PFSK-1 (cell line): ENCODE data around the gene DNER.

Source experiments
- POLR2AphosphoS5 ChIP-seq: IDR thresholded peaks from 2 replicates; pipeline ENCODE4 v1.6.1; 2012; ENCODE audit warnings: low read depth, mild to moderate bottlenecking, control low read depth, low read length, moderate library complexity
- TAF1 ChIP-seq: IDR thresholded peaks from 2 replicates; pipeline ENCODE4 v1.6.1; 2012; ENCODE audit warnings: low read length, control low read depth, borderline replicate concordance; ENCODE audit not compliant: insufficient read depth
- TF ChIP-seq, protein P1 (sequence below), 2 experiments: IDR thresholded peaks; 2 replicates each; pipeline versions ENCODE4 v1.6.1 to v1.8.0; 2011 to 2012; ENCODE audit warnings: low read depth in 2 of 2, low read length in 2 of 2, control low read depth in 1 of 2, inconsistent platforms in 1 of 2, mild to moderate bottlenecking in 1 of 2, moderate library complexity in 1 of 2; ENCODE audit not compliant: insufficient read depth in 1 of 2

DNA sequence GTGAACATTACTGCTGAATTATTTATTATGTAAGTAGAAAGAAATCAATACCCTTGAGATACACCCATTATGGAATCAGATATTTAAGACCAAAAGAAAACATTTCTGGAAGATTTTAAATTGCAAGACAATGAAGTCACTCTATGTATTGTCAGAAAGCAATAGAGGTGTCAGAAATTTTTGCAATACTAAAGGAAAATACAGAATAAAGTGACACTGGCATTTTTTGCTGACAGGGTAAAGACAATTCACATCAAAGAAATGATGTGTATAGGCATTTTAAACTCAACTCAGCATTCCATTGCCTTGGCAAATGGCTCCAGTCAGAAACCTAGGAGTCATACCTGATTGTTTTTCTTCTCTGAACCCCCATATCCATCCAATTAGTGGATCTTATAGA lies 252.2 kb downstream of the DNER start:
- TF ChIP-seq TAF1 (no peak), POLR2AphosphoS5 (no peak)
- TF ChIP-seq, protein P1, sequence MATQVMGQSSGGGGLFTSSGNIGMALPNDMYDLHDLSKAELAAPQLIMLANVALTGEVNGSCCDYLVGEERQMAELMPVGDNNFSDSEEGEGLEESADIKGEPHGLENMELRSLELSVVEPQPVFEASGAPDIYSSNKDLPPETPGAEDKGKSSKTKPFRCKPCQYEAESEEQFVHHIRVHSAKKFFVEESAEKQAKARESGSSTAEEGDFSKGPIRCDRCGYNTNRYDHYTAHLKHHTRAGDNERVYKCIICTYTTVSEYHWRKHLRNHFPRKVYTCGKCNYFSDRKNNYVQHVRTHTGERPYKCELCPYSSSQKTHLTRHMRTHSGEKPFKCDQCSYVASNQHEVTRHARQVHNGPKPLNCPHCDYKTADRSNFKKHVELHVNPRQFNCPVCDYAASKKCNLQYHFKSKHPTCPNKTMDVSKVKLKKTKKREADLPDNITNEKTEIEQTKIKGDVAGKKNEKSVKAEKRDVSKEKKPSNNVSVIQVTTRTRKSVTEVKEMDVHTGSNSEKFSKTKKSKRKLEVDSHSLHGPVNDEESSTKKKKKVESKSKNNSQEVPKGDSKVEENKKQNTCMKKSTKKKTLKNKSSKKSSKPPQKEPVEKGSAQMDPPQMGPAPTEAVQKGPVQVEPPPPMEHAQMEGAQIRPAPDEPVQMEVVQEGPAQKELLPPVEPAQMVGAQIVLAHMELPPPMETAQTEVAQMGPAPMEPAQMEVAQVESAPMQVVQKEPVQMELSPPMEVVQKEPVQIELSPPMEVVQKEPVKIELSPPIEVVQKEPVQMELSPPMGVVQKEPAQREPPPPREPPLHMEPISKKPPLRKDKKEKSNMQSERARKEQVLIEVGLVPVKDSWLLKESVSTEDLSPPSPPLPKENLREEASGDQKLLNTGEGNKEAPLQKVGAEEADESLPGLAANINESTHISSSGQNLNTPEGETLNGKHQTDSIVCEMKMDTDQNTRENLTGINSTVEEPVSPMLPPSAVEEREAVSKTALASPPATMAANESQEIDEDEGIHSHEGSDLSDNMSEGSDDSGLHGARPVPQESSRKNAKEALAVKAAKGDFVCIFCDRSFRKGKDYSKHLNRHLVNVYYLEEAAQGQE (IDR thresholded peaks at IDR 0.05; ENCODE audit: insufficient read depth in 1 of 2, low read depth in 2 of 2, low read length in 2 of 2): no peak
